Measurements from ENCODE around the gene ENAH.
A peak's percentile ranks its signal among the peaks of the same experiment; 100 is the strongest.

The ENAH gene

GRCh38 chr1:225602590-225603206, 50.2 kb downstream of the ENAH start:
- peak; percentile 32 for DNase-seq

DNA sequence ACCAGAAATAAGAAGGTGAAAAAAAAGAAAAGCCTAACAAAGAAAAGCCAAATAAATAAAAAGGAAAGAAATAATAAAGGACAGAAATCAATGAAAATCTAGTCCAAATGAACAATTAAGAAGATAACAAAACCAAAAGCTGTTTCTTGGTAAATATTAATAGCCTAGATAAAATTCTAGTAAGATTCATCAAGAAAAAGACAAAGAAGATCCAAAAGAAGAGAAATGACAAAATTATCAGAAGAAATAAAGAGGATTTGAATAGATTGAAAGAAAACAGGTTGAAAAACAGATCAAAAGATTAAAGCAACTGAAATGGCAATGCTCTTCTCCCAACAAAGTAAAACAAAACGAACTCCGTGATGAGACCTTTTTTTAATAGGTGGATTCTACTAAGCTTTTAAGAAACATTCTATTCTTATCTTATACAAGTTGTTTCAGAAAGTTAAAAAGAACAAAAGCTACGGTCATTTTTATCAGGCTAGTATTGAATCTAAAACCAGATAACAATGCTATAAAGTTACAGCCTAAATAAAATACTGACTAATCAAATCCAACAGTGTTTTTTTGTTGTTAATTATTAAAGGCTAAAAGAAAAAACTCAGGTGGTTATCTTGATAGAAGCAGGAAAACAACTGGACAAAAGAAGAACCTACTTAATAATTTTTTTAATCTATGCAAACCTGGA, 50.9 kb downstream of the ENAH start:
- DNase-seq: no peak

- DNase-seq: no peak
Measured at GRCh38 chr1:225598847-225599246, 54.1 kb downstream of the ENAH start.

DNA sequence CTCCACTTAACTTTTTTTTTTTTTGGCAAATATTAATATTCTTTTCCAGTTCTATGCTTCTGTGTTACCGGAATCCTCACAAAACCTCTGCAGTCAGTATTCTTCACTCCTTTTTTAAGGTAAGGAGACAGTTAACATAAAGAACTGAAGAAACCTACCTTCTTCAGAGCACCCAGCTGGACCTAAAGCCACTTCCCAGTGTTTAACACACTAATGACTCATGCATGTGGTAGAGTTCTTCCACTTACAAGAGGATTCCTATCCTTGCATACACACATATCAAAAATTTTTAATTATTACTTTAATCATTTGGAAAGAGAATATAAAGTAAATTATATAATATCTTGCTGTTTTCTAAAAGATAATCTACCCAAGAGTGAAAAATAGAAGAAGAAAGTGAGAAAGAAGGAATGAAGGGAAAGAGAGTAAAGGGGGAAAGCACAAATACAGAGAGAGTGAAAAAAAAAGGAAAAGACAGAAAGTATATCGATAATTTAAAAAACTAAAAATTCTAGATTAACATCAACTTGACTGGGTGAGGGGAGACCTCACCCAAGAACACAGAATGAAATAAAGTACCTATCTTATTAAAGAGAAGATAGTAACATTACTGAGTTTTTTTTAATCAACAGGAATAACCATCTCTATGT, 54.9 kb downstream of the ENAH start:
- DNase-seq: peak; percentile 50

DNA sequence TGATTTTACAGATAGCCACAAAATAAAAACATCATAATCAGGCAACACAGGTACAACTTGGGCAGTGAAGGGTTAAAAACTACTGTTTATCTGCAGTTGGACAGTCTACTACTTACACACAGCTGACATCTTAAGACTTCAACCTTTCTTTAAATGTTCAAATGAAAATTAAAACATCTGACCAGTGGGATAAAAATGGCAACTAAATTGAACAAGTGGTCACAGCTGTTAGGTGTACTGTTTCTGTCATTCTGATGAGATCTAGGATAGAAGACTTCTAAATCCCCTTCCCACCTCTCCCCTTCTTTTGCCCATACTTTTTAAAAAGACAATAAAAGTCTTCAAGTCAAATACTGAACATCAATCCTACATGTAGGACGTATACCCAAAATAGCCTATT, 56.2 kb downstream of the ENAH start:
- no peak for DNase-seq

DNA sequence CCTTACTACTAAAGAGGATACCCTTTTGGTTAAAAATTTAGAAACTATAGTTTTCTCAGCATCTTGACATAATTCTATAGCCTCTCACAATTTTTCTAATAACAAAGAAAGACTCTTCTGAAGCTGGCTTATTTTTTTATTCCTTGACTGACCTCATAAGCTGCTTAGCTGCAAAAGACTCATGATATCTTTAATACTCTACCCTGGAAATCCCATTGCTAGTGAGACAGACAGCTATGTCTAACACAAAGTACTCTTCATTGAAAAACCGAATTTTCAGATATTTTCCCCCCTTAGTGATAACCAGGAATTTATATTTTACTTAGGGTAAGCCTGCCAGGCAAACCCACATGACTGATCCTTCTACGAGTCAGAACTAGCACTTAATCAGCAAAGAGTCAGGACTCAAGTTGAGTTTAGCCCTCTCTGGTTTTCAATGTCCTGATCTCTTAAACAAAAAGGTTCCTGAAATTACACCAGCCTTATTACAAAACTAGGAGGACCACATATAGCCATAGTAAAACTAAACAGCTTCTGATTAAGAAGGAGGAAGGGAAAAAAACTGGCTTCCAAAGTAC, 56.9 kb downstream of the ENAH start:
- DNase-seq: peak; percentile 37

DNA sequence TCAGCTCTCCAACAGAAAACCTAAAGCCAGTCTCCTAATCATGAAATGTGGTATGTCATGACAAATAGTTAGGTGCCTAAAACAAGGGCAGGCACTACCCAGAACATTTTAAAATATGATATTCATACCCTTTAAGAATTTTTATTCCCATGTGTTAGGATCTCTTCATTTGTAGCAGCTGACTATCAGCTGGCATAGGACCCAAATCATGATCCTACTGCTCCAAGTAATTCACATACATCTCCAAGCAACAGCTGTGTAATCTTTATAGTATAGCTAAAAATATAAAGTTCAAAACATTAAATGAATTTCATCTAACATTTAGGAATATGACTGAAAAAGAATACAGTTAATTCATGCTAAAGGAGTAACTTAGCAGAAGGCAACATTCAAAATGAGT, 57.5 kb downstream of the ENAH start:
- DNase-seq: no peak

GRCh38 chr1:225593414-225593813, 59.5 kb downstream of the ENAH start:
- no peak for DNase-seq

GRCh38 chr1:225592362-225593025, 60.4 kb downstream of the ENAH start:
- no peak for DNase-seq

GRCh38 chr1:225587310-225587709, 65.6 kb downstream of the ENAH start:
- DNase-seq: no peak

DNA sequence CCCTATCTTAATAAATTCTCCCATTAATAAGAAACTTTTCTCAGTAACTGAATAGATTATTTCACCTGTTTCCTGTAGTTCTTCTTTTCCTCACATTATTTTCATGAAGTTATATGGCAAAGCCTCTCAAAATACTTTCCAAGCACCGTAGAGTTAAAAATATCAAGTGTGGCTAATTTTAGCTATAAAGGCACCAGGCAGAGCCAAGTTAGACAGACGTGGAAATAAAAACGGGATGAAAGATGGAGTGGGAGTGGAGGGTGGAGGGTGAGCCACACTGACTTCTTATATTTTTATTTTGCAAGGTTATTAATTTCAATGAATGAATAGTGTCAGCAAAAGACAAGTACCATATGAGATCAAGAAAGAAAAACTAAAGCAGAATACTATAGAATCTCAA, 71.7 kb downstream of the ENAH start:
- no peak for DNase-seq

DNA sequence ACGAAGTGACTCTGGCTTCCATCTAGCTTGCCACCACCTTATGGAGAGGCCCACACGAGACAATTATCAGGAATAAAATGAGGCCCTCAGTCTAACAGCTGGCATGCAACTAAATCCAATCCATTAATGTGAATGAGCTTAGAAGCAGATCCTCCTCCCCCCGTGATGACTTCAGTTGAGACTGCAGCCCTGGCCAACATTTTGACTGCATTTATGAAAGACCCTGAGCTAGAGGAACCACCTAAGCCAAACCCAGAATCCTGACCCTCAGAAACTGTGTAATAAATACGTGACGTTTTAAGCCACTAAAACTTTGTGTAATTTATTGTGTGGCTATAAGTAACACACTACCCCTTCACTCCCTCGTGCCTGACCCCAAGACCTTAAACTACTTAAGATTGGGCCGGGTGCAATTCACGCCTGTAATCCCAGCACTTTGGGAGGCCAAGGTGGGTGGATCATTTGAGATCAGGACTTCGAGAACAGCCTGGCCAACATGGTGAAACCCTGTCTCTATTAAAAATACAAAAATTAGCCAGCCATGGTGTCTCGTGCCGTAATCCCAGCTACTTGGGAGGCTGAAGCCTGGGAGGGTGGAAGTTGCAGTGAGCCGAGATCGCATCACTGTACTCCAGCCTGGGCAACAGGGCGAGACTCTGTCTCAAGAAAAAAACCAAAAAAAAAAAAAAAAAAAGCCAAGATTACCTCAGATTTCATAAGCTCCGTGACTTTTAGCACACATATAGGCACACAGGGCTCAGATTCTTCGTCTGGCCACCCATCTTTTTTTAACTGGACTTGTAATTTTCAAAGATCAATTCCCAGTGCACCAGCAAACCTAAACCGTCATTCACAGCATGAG, 72.5 kb downstream of the ENAH start:
- DNase-seq: no peak

GRCh38 chr1:225578251-225578977, 74.5 kb downstream of the ENAH start:
- no peak for DNase-seq

DNA sequence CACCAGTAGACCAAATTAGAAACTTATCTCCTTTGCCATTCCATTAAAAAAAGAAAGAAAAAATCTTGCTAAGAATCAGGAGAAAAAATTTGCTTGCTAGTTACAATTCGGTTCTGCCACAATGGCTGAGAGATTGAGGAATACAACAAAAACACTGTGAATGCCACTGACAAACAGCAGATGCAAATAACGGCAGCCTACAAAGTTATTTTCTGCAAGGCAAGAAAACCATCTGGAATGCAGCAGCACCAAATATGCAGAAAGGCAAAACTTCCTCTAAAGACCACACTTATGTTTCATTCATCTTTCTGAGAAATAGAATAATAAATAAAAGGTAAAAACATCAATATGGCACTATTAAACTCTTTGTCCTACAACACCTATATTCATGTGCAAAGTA, 75.7 kb downstream of the ENAH start:
- DNase-seq: peak; percentile 9

DNA sequence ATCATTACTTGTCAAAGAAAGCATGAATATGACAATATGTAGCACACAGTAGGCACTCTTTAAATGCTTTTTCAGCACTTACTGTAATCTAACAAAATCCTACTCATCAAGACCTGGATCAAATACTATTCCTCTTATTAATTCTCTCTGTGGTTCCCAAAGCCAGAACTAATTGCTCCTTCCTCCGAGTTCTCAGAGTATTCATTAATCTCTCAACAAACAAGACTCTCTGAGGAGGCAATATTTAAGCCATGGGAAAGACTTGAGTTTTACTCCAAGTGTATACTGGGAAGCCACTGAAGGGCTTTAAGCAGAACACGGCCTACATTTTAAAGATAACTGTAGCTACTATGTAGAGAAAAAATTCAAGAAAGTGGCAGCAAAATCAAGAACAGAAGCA, 79.7 kb downstream of the ENAH start:
- no peak for DNase-seq

- DNase-seq: peak; percentile 64
Measured at GRCh38 chr1:225572422-225572821, 80.5 kb downstream of the ENAH start.

GRCh38 chr1:225567789-225568188, 85.1 kb downstream of the ENAH start:
- DNase-seq: no peak

DNA sequence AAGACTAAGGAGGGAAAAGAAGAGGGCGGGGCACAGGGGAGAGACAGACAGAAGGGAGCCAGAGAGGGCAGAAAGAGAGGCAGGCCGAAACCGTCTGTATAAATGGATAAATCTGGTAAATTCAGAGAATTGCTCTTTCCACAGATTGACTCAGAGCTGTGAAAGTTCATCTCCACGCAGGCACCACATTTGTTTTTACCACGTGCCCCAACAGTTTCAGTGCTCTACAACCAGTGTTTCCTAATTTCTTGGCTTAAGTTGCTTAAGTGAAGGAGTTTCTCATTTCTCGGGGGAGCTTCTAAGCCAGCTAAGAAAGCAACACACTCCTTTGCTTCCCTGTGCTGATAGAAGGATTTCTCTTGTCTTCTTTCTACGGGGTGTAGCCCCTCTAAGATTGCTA, 87.1 kb downstream of the ENAH start:
- no peak for DNase-seq

- no peak for DNase-seq
Measured at GRCh38 chr1:225561675-225562074, 91.2 kb downstream of the ENAH start.

- no peak for DNase-seq
Measured at GRCh38 chr1:225559902-225560301, 93.0 kb downstream of the ENAH start.

GRCh38 chr1:225559326-225559725, 93.6 kb downstream of the ENAH start:
- DNase-seq: no peak

- DNase-seq: no peak
Measured at GRCh38 chr1:225556694-225557093, 96.2 kb downstream of the ENAH start.

Data from fibroblast of skin of back (primary cell).